Stimulated activated CD4-positive, alpha-beta T cell treated with anti-CD3 and anti-CD28 coated beads, Interleukin-12 subunit alpha, Interleukin-12 subunit beta, amount 100 ng/mL, for 4 hours (primary cell): ENCODE data around the gene MED27.

Experiments used
- DNase-seq: peaks from one replicate; pipeline ENCODE4 v3.0.0-alpha.2; 2020

Gene MED27

GRCh38 chr9:131831380-131832165 is 248.1 kb downstream of the MED27 start:
- no peak for DNase-seq

DNA sequence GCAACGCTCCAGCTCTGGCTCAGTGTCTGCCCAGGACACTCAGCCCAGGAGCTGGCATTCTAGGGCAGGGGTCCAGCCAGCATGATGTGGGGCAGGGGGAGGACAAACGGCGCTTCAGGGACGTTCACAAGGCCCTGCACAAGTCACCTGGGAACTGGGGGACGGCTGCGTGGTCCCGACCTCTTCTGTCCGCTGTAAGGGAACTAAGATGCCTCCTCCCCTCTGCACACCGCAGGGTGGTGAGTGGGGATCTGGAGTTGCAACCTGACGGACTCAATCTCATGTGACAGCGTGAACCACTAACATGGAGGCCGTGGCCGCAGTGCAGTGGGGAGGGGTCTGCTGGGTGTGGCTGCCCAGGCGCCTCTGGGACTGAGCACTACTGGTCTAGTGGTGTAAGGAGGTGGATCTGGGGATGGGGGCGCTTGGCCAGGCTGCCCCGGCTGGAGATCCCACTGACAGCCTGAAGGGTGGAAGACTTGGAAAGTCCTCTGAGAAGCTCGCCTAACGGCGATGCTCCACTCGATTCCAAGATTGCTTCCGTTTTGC is 251.8 kb downstream of the MED27 start:
- DNase-seq = no peak

GRCh38 chr9:131826966-131827525 is 252.6 kb downstream of the MED27 start:
- DNase-seq = no peak

GRCh38 chr9:131826053-131826452 is 253.6 kb downstream of the MED27 start:
- no peak for DNase-seq

DNA sequence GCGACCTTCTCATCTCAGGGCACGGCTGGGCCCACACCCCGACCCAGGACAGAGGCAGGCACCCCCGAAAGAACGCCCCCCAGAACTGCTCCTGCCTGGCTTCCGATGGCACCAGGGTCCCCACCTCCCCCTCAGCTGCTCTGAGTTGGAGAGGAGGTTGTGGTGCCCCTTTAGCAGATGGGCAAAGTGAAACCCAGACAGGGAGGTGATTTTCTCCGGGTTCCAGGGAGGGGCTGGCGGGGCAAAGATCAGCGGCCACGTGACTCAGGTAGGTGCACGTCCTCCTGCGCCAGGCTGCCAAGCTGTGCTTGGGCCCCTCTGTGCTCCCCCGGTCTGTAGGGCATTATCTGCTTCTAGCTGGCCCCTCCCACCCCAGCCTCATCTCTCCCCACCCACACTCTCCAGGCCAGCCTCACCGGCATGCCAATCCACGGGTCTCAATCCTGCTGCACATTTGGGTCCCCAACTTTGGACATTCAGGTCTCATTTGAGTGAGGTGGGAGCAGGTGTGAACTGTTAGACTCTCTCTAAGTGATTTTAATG is 254.6 kb downstream of the MED27 start:
- no peak for DNase-seq

- DNase-seq = no peak
Measured at GRCh38 chr9:131824155-131824594, 255.5 kb downstream of the MED27 start.

GRCh38 chr9:131823701-131824146 is 255.9 kb downstream of the MED27 start:
- no peak for DNase-seq

- DNase-seq = no peak
Measured at GRCh38 chr9:131818089-131818488, 261.6 kb downstream of the MED27 start.

DNA sequence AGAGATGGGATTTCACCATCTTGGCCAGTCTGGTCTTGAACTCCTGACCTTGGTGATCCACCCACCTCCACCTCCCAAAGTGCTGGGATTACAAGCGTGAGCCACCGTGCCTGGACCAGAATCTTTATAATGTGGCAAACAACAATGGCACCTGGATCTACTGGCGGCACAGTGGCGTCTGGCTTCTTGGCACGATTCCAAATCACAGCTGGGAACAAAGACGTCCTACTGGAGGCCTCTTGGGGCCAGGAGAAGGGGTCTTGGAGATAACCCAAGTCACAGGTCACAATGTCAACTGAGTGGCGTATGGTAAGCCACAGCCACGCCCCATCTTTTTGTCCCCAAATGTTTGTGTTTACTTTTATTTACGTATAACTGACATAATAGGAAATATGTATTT is 262.0 kb downstream of the MED27 start:
- no peak for DNase-seq

GRCh38 chr9:131817073-131817472 is 262.6 kb downstream of the MED27 start:
- no peak for DNase-seq

GRCh38 chr9:131815970-131816873 is 263.4 kb downstream of the MED27 start:
- no peak for DNase-seq

- DNase-seq = no peak
Measured at GRCh38 chr9:131814707-131815106, 265.0 kb downstream of the MED27 start.

DNA sequence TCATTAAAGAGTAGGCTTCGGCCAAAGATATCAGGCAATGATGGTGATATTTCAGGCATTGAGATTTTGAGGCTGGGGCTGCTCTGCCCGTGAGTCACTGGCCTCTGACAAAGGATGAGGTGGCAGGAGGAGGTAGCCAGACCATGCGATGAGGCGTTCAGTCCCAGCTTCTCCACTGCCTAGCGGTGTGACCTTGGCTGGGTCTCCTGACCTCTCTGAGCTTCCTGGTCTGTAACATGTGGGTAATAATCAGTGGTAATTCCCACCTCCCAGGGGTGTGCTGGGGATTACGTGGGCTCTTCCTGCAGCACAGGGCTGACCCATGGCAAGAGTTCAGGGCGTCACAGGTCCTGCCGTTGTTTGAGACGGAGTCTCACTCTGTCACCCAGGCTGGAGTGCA is 266.6 kb downstream of the MED27 start:
- DNase-seq = no peak

GRCh38 chr9:131812116-131812790 is 267.4 kb downstream of the MED27 start:
- DNase-seq = no peak

GRCh38 chr9:131811405-131811804 is 268.3 kb downstream of the MED27 start:
- no peak for DNase-seq

GRCh38 chr9:131810351-131811170 is 269.1 kb downstream of the MED27 start:
- DNase-seq = no peak
